RPMI8226 (cell line): ENCODE data around the gene C17orf78.
"Not testable (repeated sequence)": the region's sequence is repeated elsewhere in the genome, so short reads cannot be mapped to it uniquely, and the experiment has no call there.

ENCODE experiments used
- DNase-seq: peaks from one replicate; pipeline ENCODE4 v3.0.0-alpha.2; 2015

C17orf78 gene

DNA sequence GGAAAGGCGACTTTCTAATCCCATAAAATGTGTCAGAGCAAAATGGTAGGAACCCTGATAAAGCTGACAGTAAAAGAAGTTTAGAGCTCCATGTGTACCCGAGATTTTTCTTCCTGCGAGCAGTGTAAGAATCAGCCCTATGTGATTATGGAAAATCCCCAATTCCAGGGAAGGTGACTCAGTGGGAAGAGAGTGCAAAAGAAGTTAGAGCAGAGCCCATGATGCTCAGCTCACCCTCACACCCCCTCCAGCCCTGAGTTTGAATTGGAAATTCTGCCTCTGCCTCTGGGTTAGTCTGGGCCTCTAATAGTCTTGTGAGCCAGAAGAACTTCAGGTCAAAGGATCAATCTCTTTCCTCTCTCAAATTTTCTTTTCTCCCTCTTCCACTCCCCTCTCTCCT lies 12.5 kb downstream of the C17orf78 start:
- no peak for DNase-seq

DNA sequence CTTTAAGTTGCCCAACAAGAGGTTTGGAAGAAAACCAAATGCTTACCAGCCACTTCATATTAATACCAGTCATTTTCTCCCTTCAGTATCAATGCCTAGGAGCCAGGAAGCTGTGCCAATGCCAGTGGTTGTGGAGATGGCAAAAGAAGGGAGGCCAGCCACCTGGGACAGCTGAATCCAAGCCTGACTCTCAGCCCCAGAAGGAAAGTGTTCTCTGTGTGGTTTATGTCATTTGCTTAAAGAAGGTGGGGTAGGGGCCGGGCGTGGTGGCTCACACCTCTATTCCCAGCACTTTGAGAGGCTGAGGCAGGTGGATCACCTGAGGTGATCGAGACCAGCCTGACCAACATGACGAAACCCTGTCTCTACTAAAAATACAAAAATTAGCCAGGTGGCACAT lies 13.4 kb downstream of the C17orf78 start:
- DNase-seq = no peak

DNA sequence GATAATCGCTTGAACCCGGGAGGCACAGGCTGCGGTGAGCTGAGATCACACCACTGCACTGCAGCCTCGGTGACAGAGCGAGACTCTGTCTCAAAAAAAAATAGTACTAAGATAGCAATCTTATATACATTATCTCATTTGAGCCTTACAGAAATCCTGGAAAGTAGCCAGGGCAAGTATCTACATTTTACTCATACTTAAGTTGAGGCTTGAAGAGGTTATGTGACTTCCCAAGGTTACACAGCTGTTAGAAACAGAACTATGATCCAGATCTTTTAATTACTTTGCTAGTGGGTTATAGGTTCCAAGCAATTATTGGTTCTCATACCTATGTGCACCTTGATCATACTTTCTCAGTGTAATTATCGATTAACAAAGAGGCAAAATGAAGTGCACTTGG lies 15.4 kb downstream of the C17orf78 start:
- DNase-seq = no peak

DNA sequence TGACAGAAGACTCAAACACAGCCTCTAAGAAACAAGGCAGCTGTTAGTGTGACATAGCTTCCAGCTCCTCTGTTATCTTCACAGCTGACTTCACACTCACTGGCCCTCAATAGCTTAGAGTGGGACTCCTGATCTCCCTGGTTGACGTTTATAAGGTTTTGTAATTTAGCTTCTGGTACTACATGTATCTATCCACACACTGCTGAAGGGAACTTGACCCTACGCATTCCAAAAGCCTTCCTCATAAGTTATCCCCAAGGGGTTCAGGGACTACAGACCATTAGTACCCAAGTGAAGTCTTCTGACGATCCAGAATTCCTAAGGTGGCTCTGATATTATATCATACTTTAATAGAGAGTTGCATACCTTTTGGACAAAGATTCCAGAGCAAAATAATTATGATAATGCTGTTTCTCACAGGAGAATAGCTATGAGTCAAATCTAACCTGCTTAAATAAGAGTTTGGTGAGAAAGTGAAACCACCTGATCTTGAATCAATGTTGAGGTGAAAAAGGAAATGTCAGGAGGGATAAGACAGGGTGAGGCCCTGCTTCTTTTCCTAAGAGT lies 16.3 kb downstream of the C17orf78 start:
- no peak for DNase-seq

DNA sequence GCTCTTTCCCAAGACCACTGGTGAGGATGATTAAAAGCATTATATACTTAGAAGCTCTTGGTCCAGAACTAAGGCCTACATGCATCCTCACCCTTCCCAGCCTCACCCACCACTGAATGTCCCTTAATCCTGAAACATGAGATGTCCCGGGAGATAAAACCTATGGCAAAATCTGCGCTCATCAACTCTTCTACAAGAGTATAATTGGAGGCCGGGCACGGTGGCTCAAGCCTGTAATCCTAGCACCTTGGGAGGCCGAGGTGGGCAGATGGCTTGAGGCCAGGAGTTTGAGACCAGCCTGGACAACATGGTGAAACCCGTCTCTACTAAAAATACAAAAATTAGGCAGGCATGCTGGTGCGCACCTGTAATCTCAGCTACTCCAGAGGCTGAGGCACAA lies 17.6 kb downstream of the C17orf78 start:
- DNase-seq = no peak

DNA sequence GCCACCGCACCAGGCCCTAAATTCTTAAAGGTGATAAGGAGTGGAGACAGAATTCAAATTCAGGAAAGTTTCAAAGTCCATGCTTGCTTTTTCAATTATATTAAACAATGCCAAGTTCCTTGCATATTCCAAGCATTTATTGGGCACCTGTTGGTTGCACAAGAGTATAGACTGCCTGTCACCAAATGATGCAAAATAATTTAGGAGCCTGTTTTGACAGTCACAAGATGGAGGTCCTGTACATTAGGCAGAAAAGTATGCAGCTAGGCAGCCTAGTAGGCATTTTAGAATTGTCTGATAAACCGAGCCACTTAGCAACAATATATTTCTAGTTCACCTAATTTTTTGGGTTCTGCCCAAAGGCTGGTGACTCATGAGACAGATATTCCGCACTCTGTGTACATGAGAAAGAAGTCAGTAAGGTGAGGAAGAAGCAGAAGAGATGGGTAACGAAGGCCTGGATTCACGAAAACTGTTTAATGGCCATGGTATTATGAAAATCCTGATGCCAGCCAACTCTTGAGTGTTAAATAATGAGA lies 23.5 kb downstream of the C17orf78 start:
- no peak for DNase-seq

DNA sequence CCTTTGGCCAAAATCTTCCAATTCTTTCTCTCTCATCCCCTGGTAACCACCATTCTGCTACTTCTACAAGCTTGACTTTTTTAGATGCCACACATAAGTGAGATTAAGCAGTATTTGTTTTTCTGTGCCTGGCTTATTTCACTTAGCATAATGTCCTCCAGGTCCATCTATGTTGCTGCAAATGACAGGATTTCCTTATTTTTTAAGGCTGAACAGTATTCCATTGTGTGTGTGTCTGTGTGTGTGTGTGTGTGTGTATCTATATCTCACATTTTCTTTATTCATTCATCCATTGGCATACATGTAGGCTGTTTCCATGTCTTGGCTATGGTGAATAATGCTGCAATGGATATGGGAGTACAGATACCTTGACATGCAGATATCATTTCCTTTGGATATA lies 24.7 kb downstream of the C17orf78 start:
- DNase-seq = no peak

DNA sequence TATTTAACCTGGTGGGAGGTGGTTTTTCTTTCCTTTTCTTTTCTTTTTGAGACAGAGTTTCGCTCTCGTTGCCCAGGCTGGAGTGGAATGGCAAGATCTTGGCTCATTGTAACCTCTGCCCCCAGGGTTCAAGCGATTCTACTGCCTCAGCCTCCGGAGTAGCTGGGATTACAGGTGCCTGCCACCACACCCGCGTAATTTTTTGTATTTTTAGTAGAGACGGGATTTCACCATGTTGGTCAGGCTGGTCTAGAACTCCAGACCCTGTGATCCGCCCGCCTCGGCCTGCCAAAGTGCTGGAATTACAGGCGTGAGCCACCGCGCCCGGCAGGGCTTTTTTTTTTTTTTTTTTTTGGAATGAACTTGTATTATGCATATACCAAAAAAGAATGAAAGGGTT lies 29.7 kb downstream of the C17orf78 start:
- not testable (repeated sequence) for DNase-seq

DNA sequence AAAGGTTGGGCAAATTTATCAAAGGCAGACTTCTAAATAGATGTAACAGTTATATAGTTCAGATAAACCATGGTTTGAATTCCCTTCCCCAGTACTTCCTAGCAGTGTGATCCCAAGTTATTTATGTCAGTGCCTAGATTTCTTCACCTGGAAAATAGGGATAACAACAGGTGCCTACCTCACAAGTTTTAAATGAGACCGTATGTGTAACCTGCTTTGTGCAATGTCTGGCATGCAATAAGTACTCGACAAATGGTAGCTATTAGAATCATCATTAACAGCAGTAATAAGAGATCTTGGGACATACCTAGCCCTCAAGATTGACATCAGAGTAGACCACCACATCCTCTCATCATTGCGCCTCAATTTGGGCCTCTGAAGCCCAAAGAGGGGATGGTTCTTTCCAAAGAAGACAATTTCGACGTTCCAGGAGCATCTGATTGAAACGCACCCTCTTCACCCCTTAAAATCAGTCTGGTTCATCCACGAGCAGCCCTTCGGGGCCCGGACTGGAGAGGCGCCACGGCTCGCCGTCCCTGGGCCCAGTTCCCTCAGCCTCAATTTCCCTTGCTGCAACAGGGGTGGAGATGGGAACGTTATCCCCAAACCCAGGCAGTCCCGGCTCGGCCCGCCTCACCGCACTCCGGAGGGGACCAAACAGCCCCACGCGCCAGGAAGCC lies 30.3 kb downstream of the C17orf78 start:
- DNase-seq = no peak

DNA sequence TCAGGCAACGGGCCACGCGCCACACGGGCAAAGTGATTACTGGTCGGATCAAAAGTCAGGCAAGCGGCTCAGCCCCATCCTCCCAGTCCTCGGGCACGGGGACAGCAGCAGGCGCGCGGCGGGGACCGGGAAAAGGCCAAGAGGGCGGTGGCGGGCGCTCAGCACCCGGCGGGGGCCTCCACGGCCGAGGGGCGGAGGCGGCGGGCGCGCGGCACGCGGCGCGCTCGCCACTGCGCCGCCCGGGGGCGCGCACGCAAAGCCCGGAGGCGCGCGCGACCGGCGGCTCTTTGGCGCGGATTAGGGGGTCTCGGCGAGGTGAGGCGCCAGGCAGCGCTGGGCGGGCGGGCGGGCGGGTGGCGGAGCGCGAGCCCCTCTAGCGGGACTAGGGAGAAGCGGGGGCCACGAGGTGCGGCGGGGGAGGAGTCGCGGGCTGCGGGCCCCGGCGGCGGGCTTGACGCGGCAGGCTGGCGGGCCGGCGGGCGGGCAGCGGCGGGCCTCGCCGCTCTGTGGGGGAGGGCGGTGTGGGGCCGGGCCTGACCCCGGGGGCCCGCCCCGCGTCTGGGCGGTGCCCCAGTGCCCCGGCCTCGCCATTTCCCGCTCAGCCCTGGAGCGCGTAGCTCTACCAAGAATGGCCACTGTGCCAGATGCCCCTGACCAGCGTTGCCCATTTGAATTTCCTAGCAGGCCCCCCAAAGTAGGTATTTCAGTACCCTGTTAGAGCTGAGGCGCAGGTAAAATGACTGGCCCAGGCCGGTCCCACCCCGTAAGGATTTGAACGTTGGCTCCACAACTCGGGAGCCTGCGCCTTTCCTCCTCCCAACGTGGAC lies 31.1 kb downstream of the C17orf78 start, which contains the start of the genes ACACA and TADA2A:
ACACA (minus strand) TSS at position 202 of the 827 bp plus-strand sequence. CDS start 537 bp downstream, outside the sequence.
TADA2A (plus strand) TSS at position 252 of the 827 bp plus-strand sequence. CDS start 4,480 bp downstream, outside the sequence.
- peak; percentile 93 for DNase-seq

DNA sequence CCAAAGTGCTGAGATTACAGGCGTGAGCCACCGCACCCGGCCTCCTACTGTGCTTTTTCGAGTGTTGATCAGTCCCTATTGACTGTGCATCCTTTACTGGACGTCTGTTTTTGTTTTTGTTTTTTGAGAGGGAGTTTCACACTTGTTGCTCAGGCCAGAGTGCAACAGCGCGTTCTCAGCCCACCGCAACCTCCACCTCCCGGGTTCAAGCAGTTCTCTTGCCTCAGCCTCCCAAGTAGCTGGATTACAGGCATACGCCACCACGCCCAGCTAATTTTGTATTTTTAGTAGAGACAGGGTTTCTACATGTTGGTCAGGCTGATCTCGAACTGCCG lies 32.3 kb downstream of the C17orf78 start:
- DNase-seq = not testable (repeated sequence)

DNA sequence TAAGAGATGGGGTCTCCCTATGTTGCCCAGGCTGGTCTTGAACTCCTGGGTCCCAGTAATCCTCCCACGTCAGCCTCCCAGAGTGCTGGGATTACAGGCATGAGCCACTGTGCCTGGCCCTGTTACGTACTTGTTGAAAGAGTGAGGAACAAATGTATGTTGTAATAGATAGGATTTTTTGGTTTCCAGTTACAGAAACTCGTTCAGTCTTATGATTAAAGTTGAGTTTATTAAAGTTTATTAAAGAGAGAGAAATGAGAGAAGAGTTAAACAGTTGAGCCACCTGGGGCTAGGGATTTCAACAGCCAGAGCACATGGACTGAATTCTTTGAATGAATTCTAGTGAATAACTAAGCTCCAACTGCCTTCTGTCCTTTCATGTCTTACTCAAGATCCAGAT lies 34.6 kb downstream of the C17orf78 start:
- no peak for DNase-seq

DNA sequence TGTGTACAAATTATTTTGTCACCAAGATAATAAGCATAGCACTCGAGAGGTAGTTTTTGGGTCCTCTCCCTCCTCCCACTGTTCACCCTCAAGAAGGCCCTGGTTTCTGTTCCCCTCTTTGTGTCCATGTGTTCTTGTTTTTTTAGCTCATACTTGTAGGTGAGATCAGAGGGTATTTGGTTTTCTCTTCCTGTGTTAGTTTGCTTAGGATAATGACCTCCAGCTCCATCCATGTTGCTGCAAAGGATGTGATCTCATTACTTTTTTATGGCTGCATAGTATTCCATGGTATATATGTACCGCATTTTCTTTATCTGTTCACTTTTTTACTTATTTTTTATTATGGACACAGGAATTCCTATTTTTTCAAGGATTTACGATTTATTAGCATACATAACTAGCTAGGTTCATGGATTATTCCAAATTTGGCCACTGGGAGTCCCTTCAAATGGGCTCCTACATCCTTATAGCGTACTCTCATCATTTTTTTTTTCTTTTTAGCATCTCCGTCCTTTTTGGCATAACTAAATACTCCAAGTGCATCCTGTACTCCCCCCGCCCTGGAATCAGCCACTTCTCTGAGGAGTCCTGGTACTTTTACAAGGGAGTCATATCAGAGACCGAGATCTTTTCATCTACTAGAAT lies 38.2 kb downstream of the C17orf78 start:
- no peak for DNase-seq

DNA sequence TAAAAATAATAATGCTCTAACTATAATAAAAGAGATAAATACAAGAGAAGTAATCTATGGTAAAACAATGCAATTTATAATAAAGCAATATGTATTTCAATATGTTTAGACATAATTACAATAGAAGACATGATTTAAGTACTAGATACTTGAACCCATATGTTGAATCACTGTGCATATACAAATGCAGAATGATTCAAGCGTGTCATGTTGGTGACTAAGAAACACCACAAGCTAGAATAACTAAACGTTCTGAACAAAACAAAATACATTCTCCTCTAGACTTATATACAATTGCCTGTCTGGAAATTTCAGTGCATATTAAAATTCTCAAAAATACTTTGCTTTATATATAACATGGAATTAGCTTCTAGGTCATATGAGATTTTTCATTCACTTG lies 42.1 kb downstream of the C17orf78 start:
- DNase-seq = no peak

DNA sequence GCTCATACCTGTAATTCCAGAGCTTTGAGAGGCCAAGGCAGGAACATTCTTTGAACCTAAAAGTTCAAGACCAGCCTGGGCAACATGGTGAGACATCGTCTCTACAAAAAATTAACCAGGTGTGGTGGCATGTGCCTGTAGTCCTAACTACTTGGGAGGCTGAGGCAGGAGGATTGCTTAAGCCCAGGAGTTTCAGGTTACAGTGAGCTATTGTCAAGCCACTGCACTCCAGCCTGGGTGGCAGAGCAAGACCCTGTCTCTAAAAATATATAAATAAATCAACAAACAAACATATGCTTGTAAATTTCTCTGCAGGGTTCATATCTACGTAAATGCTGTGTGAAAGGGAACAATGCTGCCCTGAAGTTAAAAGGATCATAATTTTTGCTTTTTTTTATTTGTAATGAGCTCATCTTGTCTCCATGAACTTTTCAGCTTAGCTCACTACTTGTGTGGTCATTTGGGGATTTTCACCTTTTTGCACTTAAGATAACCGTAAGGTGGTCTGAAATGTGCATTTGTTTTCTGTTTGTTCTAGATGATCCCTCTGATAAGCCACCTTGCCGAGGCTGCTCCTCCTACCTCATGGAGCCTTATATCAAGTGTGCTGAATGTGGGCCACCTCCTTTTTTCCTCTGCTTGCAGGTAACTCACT lies 47.3 kb downstream of the C17orf78 start:
- DNase-seq = no peak

DNA sequence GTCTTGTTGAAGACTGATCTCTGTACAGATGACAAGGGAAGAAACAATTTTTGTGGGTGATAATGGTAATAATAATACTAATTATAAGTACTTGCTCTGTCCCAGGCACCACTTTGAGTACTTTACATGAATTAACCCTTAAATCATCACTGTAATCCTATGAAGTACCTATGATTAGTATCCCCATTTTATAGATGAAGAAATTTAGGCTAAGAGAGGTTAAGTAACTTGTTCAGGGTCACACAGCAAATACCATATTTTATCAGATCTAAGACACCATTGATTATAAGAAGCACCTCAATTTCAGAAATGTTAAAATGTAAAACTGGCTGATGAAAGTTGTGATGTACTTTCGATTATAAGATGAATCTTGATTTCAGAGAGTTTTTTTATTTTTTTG lies 49.5 kb downstream of the C17orf78 start:
- no peak for DNase-seq

DNA sequence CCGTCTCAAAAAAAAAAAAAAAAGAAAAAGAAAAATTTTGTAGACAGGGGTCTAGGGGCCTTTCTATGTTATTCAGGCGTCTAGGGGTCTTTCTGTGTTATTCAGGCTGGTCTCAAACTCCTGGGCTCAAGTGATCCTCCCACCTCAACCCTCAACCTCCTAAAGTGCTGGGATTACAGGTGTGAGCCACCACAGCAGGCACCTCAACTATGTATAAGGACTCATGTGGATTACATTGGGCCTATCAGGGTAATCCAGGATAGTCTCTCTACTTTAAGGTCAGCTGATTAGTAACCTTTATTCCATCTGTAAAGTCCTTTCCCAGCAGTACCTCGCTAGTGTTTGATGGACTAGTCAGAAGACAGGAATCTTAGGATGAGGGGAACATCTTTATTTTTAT lies 53.3 kb downstream of the C17orf78 start:
- DNase-seq = no peak

DNA sequence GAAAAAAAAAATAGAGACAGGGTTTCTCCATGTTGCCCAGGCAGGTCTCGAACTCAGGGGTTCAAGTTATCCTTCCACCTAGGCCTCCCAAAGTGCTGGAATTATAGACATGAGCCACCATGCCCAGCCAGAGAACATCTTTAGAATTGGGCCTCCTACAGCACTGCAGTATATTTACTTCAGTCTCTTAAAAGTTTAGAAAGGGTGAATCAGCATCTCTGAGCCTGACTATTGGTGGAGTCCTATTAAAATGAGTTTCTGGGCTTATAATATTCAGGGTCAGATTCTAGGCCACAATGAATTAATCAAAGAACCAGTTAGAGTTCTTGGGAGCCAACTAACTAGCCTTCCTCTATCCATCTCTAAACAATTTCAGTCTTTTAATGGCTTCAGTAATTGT lies 53.7 kb downstream of the C17orf78 start:
- DNase-seq = no peak

DNA sequence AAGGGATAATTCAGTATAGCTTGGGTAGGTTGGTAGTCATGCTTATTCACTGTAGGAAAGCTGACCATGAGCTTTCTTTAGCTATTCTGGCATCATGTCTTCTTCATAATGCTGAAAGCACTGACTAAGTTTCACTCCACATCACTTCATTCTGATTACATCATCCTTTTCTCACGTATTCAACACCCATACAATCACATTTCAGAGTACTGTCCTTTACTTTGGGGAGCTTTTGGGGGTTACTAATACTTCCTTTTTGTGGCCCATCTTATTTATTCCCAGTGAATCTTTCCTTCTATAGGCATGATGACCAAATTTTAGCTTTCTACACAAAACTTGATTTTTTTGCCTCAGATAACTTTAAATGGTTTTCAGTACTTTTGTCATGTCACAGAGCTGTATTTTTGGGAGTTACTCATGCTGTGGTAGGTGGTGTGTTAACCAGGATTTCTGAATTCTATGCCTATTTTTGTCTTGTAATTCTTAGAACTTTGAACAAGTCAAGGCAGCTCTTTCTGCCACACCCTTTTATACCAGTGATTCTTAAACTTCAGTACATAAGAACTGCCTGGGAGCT lies 54.4 kb downstream of the C17orf78 start:
- no peak for DNase-seq

DNA sequence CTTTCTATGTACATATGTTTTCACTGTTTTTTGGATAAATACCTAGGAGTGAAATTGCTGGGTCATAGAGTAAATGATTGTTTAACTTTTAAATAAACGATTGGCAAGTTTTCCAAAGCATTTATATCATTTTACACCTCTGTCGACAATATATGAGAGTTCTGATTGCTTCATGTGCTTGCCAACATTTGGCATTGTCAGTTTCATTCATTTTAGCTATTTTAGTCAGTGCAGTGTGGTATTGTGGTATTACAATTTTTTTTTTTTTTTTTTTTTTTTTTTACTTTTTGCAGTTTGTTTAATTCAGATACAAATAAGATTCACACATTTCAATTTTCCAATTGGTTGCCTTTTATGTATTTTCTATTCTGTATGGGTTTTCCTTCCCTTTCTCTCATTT lies 56.9 kb downstream of the C17orf78 start:
- no peak for DNase-seq

DNA sequence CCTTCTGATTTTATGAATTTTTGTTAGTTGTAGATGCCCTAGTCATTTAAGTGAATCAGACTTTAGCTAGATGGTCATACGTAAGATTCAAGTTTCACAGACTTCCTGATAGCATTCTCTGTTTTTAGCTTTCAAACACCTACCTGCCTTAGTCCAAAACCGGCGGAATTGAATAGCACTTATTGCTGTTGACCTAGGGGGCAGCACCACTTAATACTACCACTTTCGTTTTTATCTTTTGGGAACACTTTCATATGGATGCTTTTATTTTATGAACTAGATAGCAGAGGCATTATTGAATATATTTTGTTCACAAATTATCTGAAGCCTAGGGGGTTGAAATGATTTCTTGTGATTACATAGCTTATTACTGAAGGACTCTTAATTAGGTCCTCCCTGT lies 62.4 kb downstream of the C17orf78 start:
- DNase-seq = no peak

DNA sequence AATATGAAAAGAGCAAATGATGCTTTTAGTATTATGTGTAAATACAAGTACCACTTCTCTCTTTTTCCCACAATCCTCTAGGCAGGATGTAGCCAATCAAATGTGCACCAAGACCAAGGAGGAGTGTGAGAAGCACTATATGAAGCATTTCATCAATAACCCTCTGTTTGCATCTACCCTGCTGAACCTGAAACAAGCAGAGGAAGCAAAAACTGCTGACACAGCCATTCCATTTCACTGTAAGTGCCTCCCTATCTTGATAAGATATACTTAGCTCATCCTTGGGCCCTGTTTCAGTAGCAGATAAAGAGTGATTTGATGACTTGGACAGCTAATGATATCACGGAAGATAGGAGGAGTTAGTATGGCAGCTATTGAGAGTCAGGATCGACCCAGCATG lies 64.6 kb downstream of the C17orf78 start:
- DNase-seq = peak; percentile 65
